Keratinocyte (primary cell): ENCODE results near the gene APELA.

Experiments
- EZH2 ChIP-seq: IDR thresholded peaks from one replicate; pipeline ENCODE4 v1.6.1; 2012; ENCODE audit warnings: inconsistent platforms, mild to moderate bottlenecking, low read length, moderate library complexity
- TF ChIP-seq, protein P1 (sequence below), 3 experiments: IDR thresholded peaks in 1 of 3; conservative IDR thresholded peaks in 1 of 3; optimal IDR thresholded peaks in 1 of 3; 2 replicates in 2 of 3; 3 replicates in 1 of 3; pipeline versions ENCODE3 to v1.5.1; 2011; ENCODE audit warnings: low read length in 3 of 3, mild to moderate bottlenecking in 3 of 3, moderate library complexity in 2 of 3, control low read depth in 1 of 3, inconsistent platforms in 1 of 3; ENCODE audit not compliant: insufficient read depth in 2 of 3; ENCODE audit errors: extremely low read depth in 1 of 3

DNA sequence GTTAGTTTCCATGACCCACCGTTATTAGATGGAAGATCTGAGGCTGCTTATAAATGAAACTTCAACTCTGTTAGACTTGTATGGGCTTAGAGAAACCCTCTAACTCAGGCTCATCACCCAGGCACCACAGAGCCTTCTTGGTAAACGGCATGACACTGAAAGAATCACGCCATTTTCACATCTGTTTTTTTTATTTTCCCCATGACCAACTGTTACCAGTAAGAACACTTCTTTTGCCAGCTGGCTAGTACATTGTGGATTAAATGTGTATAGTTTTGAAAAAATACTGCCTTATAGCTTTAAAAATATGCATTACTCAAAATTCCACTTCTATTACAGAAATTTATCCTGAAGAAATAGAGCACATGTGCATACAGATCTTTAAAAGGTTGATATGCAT lies 48.0 kb upstream of the APELA start:
- TF ChIP-seq, protein P1, sequence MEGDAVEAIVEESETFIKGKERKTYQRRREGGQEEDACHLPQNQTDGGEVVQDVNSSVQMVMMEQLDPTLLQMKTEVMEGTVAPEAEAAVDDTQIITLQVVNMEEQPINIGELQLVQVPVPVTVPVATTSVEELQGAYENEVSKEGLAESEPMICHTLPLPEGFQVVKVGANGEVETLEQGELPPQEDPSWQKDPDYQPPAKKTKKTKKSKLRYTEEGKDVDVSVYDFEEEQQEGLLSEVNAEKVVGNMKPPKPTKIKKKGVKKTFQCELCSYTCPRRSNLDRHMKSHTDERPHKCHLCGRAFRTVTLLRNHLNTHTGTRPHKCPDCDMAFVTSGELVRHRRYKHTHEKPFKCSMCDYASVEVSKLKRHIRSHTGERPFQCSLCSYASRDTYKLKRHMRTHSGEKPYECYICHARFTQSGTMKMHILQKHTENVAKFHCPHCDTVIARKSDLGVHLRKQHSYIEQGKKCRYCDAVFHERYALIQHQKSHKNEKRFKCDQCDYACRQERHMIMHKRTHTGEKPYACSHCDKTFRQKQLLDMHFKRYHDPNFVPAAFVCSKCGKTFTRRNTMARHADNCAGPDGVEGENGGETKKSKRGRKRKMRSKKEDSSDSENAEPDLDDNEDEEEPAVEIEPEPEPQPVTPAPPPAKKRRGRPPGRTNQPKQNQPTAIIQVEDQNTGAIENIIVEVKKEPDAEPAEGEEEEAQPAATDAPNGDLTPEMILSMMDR (optimal IDR thresholded peaks at IDR 0.05 in 1 of 3, IDR thresholded peaks at IDR 0.05 in 1 of 3, conservative IDR thresholded peaks at IDR 0.05 in 1 of 3; ENCODE audit: extremely low read depth in 1 of 3, insufficient read depth in 2 of 3, low read length in 3 of 3) = no peak
- TF ChIP-seq EZH2 = no peak
